Measurements from ENCODE around the gene SASH1. TPM values are rescaled to one million over a fixed set of nuclear protein-coding genes. Genes with fewer than 3 reads are reported as not detected.

Gene SASH1
- total and polyA plus RNA-seq, 2 donors (not counting 3 experiments of a cell fraction or from before 2014, with no cell fraction given): 18.5 to 103 TPM

DNA sequence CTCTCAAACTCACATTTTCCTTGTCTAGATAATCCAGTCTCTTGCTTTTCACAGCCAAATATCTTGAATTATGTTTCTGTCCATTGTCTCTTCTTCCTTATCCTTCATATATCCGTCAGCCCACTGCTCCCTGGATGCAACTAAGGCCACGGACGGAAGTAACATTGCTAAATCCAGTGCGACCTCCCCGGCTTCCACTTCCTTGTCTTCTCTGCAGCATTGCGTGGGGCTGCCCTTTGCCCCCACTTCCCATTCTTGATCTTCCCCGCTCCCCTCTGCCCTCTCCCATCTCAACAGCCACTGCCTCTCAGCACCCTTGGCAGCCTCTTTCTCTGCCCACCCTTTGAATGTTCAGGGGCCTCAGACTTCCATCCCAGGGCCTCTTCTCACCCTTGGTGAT is 213.8 kb downstream of the SASH1 start:
- Histone ChIP-seq H2AFZ (ENCODE audit: low read depth, low read length) (no peak overlapping the region), H4K20me1 (replicated peaks; ENCODE audit: control insufficient read depth, extremely low read depth, insufficient read depth, low read length) (no peaks in the 10 kb centered on the region), H3K27ac (ENCODE audit: insufficient read depth, low read depth, low read length) (no peak overlapping the region), H3K79me2 (ENCODE audit: control insufficient read depth, insufficient read depth, low read length) (no peaks in the 10 kb centered on the region), H3K9ac (replicated peaks; ENCODE audit: extremely low read depth, insufficient read depth, low read length) (no peak overlapping the region), H3K27me3 (ENCODE audit: control insufficient read depth in 2 of 2, insufficient read depth in 2 of 2, low read length in 2 of 2) (no peaks in the 10 kb centered on the region), H3K36me3 (ENCODE audit: control insufficient read depth in 2 of 2, extremely low read depth in 1 of 2, insufficient read depth in 2 of 2, low read length in 2 of 2) (peaks cover 0 to 3% of the 10 kb centered on the region in 2 experiments), H3K9me3 (replicated peaks; ENCODE audit: control insufficient read depth, insufficient read depth, low read length) (no peaks in the 10 kb centered on the region), H3K4me1 (ENCODE audit: control insufficient read depth, extremely low read depth, insufficient read depth, low read length) (no peaks in the 10 kb centered on the region), H3K4me3 (replicated peaks in 1 of 3; ENCODE audit: insufficient read depth in 1 of 3, low read depth in 1 of 3, low read length in 3 of 3) (no peak overlapping the region), H3K9me1 (replicated peaks; ENCODE audit: control insufficient read depth, extremely low read depth, insufficient read depth, low read length) (no peaks in the 10 kb centered on the region), H3K4me2 (ENCODE audit: insufficient read depth, low read length) (no peak overlapping the region)
- BruUV-seq (replicated peaks): no TSS peak
- dilution Hi-C loops (cut with MboI; ENCODE audit: extremely low pct_ligation_motif_present, low sequenced_read_pairs): no loop called here
- POLR2A ChIA-PET: no interaction called here
- intact Hi-C loops (cut with micrococcal nuclease): no loop called here
- CTCF ChIA-PET: no interaction called here
- no peak for DNase-seq (ENCODE audit: low read depth, low spot score)
- FAIRE-seq: no peak
- no peak for TF ChIP-seq CTCF (IDR thresholded peaks at IDR 0.05; ENCODE audit: extremely low read depth in 1 of 2, insufficient read depth in 1 of 2, low read depth in 1 of 2, low read length in 2 of 2)
- TF ChIP-seq FOS (IDR thresholded peaks at IDR 0.05; ENCODE audit: borderline replicate concordance, insufficient read depth, low read length): no peak
- no peak for TF ChIP-seq MYC (IDR thresholded peaks at IDR 0.05; ENCODE audit: low read depth, low read length)
- TF ChIP-seq POLR2AphosphoS5 (IDR thresholded peaks at IDR 0.05; ENCODE audit: insufficient read depth, low read depth, low read length): no peak
- no peak for TF ChIP-seq EZH2 (IDR thresholded peaks at IDR 0.05; ENCODE audit: borderline replicate concordance, low read depth, low read length, severe bottlenecking)
- TF ChIP-seq JUN (IDR thresholded peaks at IDR 0.05; ENCODE audit: borderline replicate concordance, insufficient read depth, insufficient read length, low read depth): no peak
- TF ChIP-seq GATA2 (IDR thresholded peaks at IDR 0.05; ENCODE audit: insufficient read depth, insufficient read length, low read depth, low read length): no peak
- TF ChIP-seq POLR2A (IDR thresholded peaks at IDR 0.05; ENCODE audit: low read depth, low read length): no peak
- TF ChIP-seq, protein P1, sequence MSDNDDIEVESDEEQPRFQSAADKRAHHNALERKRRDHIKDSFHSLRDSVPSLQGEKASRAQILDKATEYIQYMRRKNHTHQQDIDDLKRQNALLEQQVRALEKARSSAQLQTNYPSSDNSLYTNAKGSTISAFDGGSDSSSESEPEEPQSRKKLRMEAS (IDR thresholded peaks at IDR 0.05; ENCODE audit: insufficient read depth, insufficient read length): no peak

All from endothelial cell of umbilical vein (primary cell).